HG03520 (cell line): Measurements from ENCODE around the gene C3orf20.

Experiments used
- ATAC-seq: cut with Tn5 transposase; IDR thresholded peaks from one replicate; pipeline ENCODE4 v1.9.1; 2021; ENCODE audit warnings: mild to moderate bottlenecking, moderate library complexity; ENCODE audit not compliant: unreplicated experiment

C3orf20 gene

GRCh38 chr3:14772533-14773138, 97.7 kb downstream of the C3orf20 start:
- ATAC-seq = no peak

GRCh38 chr3:14773281-14773680, 98.3 kb downstream of the C3orf20 start:
- ATAC-seq = no peak

- no peak for ATAC-seq
These were observed 98.8 kb downstream of the C3orf20 start for GRCh38 chr3:14773691-14774128.

- ATAC-seq = no peak
These were observed 99.5 kb downstream of the C3orf20 start for GRCh38 chr3:14774431-14774830.

DNA sequence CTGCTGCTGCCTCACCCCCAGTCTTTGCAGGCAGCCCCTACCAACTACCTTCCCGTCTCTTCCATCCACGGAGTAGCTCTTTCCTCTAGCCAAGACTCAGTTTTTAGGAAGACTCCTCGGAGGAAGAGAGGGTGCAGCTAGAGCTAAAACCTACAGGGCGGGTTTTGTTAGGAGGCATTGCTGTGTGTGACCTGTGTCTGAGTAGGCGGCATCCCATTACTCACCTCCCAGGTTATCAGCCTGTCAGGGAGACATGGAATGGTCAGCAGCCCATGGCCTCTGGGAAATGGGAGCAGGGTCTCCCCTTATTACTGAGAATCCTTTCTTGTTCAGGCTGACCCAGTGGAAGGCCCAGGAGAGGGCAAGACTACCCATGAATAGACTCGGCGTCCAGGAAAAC, 100.1 kb downstream of the C3orf20 start:
- ATAC-seq = no peak

DNA sequence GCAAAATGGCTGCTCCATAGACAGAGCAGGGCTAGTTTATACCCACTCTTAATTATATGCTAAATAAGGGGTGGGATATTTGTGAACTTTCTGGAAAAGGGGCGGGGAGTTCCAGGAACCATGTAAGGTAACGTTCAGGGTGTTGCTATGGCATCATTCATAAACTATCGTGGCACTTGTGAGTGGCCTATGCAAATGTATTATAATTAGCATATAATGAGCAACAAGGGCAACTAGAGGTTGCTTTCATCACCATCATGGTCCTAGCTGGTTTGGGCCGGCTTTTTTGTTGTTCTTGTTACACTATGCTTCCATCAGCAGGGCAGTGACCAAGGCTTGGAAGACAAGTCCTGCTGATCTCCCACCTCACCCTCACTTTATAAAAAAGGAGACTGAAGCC, 100.6 kb downstream of the C3orf20 start:
- ATAC-seq = no peak

DNA sequence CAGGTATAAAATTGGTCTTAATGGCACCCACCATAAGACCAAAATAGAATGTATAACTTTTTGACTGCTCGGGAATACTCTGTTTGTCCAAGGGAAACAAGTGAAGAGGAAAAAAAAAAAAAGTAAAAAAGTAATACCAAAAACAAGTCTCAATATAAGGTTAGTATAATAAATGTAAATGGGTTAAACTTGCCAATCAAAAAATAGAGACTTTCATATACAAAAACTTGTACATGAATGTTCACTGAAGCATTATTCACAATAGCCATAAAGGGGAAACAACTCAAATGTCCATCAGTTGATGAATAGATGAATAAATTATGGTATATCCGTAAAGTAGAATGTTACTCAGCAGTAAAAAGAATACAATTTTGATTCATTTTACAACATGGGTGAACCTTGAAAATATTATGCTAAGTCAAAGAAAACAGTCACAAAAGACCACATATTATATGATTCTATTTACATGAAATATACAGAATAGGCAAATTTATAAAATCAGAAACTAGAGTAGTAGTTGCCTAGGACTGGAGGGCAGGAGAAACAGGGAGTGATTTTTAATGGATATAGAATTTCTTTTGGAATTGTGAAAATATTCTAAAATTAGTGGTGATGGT, 104.2 kb downstream of the C3orf20 start:
- no peak for ATAC-seq

GRCh38 chr3:14780927-14781507, 106.1 kb downstream of the C3orf20 start:
- ATAC-seq = peak; percentile 68

DNA sequence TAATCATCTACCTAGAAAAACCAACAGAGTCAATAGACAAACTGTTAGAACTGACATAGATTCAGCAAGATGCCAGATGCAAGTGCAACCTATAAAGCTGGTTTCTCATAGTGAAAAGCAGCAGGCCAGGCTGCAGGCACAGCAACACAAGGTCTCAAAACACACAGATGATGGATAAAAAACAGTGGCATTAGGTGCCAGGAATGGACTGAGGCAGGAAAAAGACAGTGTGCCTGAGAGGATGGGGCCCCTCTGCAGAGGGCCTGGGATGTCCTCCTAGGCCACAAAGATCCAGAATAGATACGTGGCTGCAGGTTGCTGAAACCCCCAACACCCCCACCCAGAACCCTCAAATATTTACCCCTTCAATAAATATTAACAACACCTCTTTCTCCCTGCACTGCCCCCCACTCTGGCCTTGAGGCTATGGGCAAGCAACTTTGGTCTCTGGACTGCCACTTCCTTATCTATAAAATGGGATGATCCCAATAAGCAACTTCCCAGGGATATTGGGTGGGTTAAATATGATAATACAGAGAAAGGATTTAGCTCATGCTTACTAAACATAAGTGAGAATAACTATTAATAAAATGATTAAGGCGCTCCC, 108.6 kb downstream of the C3orf20 start:
- ATAC-seq = no peak

GRCh38 chr3:14784087-14784681, 109.2 kb downstream of the C3orf20 start:
- no peak for ATAC-seq

- ATAC-seq = no peak
These were observed 110.5 kb downstream of the C3orf20 start for GRCh38 chr3:14785207-14786155.

DNA sequence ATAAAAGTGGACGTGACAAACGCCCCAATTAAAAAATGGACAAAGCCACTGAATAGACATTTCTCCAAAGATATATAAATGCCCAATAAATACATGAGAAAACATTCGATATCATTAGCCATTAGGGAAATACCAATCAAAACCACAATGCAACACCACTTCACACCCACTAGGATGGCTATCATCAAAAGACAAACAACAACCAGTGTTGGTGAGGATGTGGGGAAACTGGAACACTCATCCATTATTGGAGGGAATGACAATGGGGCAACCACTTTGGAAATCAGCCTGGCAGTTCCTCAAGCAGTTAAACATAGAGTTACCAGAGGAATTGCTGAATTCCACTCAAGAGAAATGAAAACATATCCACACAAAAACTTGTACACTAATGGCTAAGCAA, 111.4 kb downstream of the C3orf20 start:
- no peak for ATAC-seq

DNA sequence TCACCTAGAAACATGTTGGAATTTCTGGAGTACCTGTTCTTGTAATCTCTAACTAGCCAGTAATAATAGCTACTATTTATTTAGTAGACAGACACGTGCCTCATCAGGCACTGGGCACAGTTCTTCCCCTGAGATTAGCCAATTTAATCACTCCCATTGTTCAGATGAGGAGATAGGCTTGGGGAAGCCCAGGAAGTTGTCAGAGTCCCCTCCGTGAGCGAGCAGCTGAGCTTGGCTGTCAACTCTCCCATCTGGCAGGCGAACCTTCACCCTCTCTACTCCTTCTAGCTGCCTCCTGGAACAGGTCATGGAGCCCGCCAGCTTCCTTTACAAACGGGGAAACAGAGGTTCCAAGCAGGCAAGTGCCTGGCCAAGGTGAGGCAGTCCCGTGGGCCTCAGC, 112.7 kb downstream of the C3orf20 start:
- ATAC-seq = no peak

- no peak for ATAC-seq
These were observed 113.7 kb downstream of the C3orf20 start for GRCh38 chr3:14788644-14789043.

DNA sequence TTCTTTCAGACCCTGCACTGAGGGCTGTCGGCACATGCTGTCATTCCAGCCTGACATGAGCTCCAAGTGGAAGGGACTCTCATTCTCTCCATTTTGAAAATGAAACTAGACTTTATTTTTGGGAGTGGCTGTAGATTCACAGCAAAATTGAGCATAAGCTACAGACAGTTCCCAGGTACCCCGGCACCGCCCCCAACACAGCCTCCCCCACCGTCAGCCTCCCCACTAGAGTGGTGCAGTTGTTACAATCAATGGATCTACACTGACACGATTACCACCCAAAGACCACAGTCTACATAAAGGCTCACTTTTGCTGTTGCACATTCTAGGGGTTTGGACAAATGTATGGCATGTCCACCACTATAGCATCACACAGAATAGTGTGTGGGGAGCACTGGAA, 114.3 kb downstream of the C3orf20 start:
- no peak for ATAC-seq

DNA sequence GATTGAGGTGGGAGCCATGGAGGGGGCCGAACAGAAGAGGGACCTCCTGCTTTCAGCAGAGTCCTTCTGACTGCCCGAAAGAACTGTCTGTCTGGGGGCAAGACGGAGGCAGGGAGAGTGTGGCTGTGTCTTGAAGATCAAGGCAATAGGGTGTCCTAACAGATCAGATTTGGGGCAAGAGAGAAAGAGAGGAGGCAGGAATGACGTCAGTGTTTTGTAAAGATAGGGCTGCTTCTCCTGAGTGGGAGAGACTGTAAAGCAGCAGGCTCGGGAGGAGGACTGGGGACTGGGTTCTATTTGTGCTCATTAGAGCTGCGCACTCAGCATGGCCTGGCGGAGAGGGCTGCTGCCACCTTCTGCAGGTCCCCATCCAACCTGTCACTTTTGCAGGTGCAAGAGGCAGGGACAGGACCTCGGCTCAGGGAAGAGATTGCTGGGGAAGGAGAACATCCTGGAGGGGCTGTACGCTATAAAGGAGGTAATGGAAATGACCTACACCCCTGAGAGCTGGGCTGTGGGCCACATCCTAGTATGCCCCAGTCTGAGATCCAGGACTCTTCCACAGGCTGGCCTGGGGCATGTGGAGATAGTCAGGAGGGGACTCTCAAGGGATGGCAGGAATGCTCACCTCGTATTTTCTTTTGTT, 114.8 kb downstream of the C3orf20 start:
- no peak for ATAC-seq

DNA sequence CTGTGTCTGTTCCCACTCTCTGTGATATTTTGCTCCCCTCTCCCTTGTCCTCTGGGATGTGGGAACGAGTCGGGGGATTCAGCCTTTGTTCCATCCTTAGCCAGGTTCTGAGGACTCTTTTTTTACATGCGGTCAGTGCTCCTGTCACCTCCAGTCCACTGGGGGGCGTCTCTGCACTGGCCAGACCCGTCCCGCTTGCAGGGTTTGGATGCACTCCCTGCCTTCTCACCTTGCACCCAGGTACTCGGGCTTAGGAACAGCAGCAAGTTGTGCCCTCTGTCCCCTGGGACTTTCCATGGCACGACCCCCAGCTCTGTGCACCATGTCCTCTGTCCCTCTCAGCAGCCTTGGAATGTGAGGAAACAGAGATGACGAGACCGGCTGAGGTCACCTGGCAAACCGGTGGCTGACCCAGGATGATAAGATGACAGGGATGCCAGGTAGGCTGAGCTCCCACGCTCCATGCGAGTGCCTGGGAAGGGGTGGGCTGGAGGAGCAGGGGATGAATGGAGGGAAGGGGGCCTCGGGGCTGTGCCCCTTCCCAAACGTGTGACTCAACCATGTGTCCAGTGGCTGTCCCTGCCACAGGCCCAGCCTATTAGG, 116.5 kb downstream of the C3orf20 start:
- ATAC-seq = no peak

GRCh38 chr3:14792691-14793121, 117.8 kb downstream of the C3orf20 start:
- ATAC-seq = no peak

- no peak for ATAC-seq
These were observed 118.4 kb downstream of the C3orf20 start for GRCh38 chr3:14793126-14793857.
